Keratinocyte (primary cell): ENCODE data around the gene KDR. TPM values are rescaled to one million over a fixed set of nuclear protein-coding genes. Genes with fewer than 3 reads are reported as not detected.

Source experiments
- DNase-seq: peaks from one replicate; pipeline ENCODE4 v3.0.0-alpha.2; 2011; ENCODE audit warnings: low read depth, missing footprints, low spot score
- FAIRE-seq: peaks from 2 replicates; lab custom pipeline; 2011; peaks lifted over from hg19 to GRCh38; lab: Jason Lieb, UNC
- H2AFZ ChIP-seq: 2 replicates; pipeline ENCODE4 v1.6.0; 2012; ENCODE audit warnings: low read length, control low read depth, inconsistent platforms; ENCODE audit not compliant: control insufficient read depth
- H3K27ac ChIP-seq: 2 replicates; pipeline ENCODE4 v1.5.1; 2011; ENCODE audit warnings: low read length; ENCODE audit not compliant: control insufficient read depth, insufficient read depth
- H3K27me3 ChIP-seq: 3 replicates; pipeline ENCODE4 v1.6.0; 2011; ENCODE audit warnings: low read length; ENCODE audit not compliant: control insufficient read depth, insufficient read depth; ENCODE audit errors: extremely low read depth
- H3K36me3 ChIP-seq, 2 experiments: 2 replicates in 1 of 2; 3 replicates in 1 of 2; pipeline ENCODE4 v1.5.1; 2011; ENCODE audit warnings: low read length in 2 of 2, mild to moderate bottlenecking in 1 of 2; ENCODE audit not compliant: control insufficient read depth in 2 of 2, insufficient read depth in 2 of 2; ENCODE audit errors: extremely low read depth in 1 of 2
- H3K4me1 ChIP-seq: 3 replicates; pipeline ENCODE4 v1.5.1; 2011; ENCODE audit warnings: low read length; ENCODE audit not compliant: control insufficient read depth, insufficient read depth; ENCODE audit errors: extremely low read depth
- H3K4me2 ChIP-seq: 3 replicates; pipeline ENCODE4 v1.6.0; 2011; ENCODE audit warnings: low read depth, low read length; ENCODE audit not compliant: control insufficient read depth, insufficient read depth; ENCODE audit errors: extremely low read depth
- H3K4me3 ChIP-seq, 3 experiments: fragments of 200-600 bp in 1 of 3; sonication (generic) in 1 of 3; 2 replicates in 2 of 3; 3 replicates in 1 of 3; pipeline ENCODE4 v1.5.1; 2011 to 2016; ENCODE audit warnings: low read length in 3 of 3, mild to moderate bottlenecking in 3 of 3, control low read depth in 2 of 3, inconsistent platforms in 1 of 3, low read depth in 1 of 3, mixed read lengths in 1 of 3, mixed run types in 1 of 3, moderate library complexity in 1 of 3; ENCODE audit not compliant: control insufficient read depth in 2 of 3, insufficient read depth in 2 of 3; ENCODE audit errors: extremely low read depth in 1 of 3
- H3K79me2 ChIP-seq: 2 replicates; pipeline ENCODE4 v1.6.0; 2012; ENCODE audit warnings: low read length; ENCODE audit not compliant: control insufficient read depth, insufficient read depth
- H3K9ac ChIP-seq: 3 replicates; pipeline ENCODE4 v1.6.0; 2011; ENCODE audit warnings: low read length; ENCODE audit not compliant: control insufficient read depth, insufficient read depth; ENCODE audit errors: extremely low read depth
- H3K9me1 ChIP-seq: 3 replicates; pipeline ENCODE4 v1.6.0; 2011; ENCODE audit warnings: low read length; ENCODE audit not compliant: control insufficient read depth, insufficient read depth; ENCODE audit errors: extremely low read depth
- H3K9me3 ChIP-seq: 2 replicates; pipeline ENCODE4 v1.5.1; 2012; ENCODE audit warnings: low read depth, low read length; ENCODE audit not compliant: control insufficient read depth
- H4K20me1 ChIP-seq: 3 replicates; pipeline ENCODE4 v1.6.0; 2011; ENCODE audit warnings: low read length; ENCODE audit not compliant: control insufficient read depth, insufficient read depth; ENCODE audit errors: extremely low read depth
- EZH2 ChIP-seq: IDR thresholded peaks from one replicate; pipeline ENCODE4 v1.6.1; 2012; ENCODE audit warnings: inconsistent platforms, mild to moderate bottlenecking, low read length, moderate library complexity
- dilution Hi-C: fragments of 300-500 bp; cut with MboI; formaldehyde crosslinking; loops from one replicate; pipeline ENCODE4 v1.7.0; 2020; ENCODE audit warnings: low sequenced_read_pairs; ENCODE audit not compliant: extremely low pct_ligation_motif_present
- polyA plus RNA-seq, 5 experiments: library from polyadenylated mRNA; depleted of rRNA in 3 of 5; stranded (reverse) in 3 of 5; stranded (forward) in 1 of 5; unstranded in 1 of 5; fragments of >200 nt; gene quantifications; 1 replicate in 1 of 5; 2 replicates in 3 of 5; 3 replicates in 1 of 5; pipeline versions ENCODE4 v1.2.1 to v1.2.3, GENCODE V29; 2011 to 2012; ENCODE audit warnings: missing spikeins in 2 of 5, low read depth in 1 of 5, low replicate concordance in 1 of 5
- TF ChIP-seq, protein P1 (sequence below), 3 experiments: IDR thresholded peaks in 1 of 3; conservative IDR thresholded peaks in 1 of 3; optimal IDR thresholded peaks in 1 of 3; 2 replicates in 2 of 3; 3 replicates in 1 of 3; pipeline versions ENCODE3 to v1.5.1; 2011; ENCODE audit warnings: low read length in 3 of 3, mild to moderate bottlenecking in 3 of 3, moderate library complexity in 2 of 3, control low read depth in 1 of 3, inconsistent platforms in 1 of 3; ENCODE audit not compliant: insufficient read depth in 2 of 3; ENCODE audit errors: extremely low read depth in 1 of 3

The KDR gene
- polyA plus RNA-seq, 1 donor (not counting 4 experiments of a cell fraction or from before 2014, with no cell fraction given), result not detected

DNA sequence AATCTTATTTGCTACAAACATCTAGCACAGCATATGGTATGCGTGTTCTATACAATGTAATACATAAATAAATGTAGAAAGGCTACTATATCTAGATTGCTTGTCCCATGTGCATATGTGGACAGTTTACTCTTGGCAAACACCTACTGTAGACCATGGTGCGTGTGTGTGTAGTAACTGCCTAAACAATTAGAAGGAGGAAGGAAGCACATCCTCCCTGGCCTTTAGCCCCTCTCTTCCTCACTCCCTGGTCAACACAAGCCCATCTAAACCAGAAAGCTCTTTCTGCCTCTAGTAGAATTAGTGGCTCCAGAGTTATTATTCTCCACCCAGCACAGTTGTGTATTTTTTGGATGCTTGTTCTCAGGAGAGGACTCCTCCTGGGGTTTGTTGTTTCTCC, 73.9 kb downstream of the KDR start:
- dilution Hi-C loops, result no loop called here
- no peak overlapping the region for H3K4me3 ChIP-seq
- no peaks in the 10 kb centered on the region for H3K36me3 ChIP-seq
- no peak for FAIRE-seq
- no peaks in the 10 kb centered on the region for H3K79me2 ChIP-seq
- H3K4me1 ChIP-seq, result no peaks in the 10 kb centered on the region
- TF ChIP-seq EZH2, result no peak
- TF ChIP-seq, protein P1, sequence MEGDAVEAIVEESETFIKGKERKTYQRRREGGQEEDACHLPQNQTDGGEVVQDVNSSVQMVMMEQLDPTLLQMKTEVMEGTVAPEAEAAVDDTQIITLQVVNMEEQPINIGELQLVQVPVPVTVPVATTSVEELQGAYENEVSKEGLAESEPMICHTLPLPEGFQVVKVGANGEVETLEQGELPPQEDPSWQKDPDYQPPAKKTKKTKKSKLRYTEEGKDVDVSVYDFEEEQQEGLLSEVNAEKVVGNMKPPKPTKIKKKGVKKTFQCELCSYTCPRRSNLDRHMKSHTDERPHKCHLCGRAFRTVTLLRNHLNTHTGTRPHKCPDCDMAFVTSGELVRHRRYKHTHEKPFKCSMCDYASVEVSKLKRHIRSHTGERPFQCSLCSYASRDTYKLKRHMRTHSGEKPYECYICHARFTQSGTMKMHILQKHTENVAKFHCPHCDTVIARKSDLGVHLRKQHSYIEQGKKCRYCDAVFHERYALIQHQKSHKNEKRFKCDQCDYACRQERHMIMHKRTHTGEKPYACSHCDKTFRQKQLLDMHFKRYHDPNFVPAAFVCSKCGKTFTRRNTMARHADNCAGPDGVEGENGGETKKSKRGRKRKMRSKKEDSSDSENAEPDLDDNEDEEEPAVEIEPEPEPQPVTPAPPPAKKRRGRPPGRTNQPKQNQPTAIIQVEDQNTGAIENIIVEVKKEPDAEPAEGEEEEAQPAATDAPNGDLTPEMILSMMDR (optimal IDR thresholded peaks at IDR 0.05 in 1 of 3, IDR thresholded peaks at IDR 0.05 in 1 of 3, conservative IDR thresholded peaks at IDR 0.05 in 1 of 3; ENCODE audit: extremely low read depth in 1 of 3, insufficient read depth in 2 of 3, low read length in 3 of 3), result no peak
- no peak overlapping the region for H3K9ac ChIP-seq
- no peaks in the 10 kb centered on the region for H4K20me1 ChIP-seq
- no peaks in the 10 kb centered on the region for H3K9me3 ChIP-seq
- no peak overlapping the region for H2AFZ ChIP-seq
- H3K4me2 ChIP-seq, result no peak overlapping the region
- no peak overlapping the region for H3K27ac ChIP-seq
- DNase-seq, result no peak
- no peaks in the 10 kb centered on the region for H3K27me3 ChIP-seq
- H3K9me1 ChIP-seq, result no peaks in the 10 kb centered on the region

DNA sequence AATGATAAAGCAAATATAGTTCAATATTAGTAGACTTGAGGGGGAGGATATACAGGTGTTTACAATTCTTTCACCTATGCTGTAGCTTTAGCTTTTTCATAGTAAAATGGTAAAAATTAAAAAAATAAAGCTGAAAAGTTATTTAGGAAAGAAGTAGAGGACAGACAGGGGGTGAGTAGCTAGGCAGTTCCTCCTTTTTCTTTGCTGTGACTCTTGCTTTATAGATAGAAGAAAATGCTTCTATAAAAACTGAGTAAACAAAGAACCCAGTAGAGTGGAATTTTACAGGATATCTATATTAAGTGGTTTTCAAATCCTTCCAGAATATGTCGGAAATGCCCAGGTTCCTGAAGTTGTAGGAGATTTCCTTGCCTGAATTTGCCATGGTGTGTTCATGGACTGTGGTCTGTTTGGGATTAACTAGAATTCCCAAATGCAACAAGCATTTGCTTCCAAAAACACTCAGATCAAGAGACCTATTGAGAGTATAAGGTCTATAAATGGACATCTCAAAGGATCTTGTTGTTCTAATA, 74.9 kb downstream of the KDR start:
- Histone ChIP-seq H3K79me2 (no peaks in the 10 kb centered on the region), H3K9me1 (no peaks in the 10 kb centered on the region), H3K27me3 (no peaks in the 10 kb centered on the region), H3K9me3 (no peaks in the 10 kb centered on the region), H4K20me1 (no peaks in the 10 kb centered on the region), H3K9ac (no peak overlapping the region), H3K36me3 (no peaks in the 10 kb centered on the region), H3K4me2 (no peak overlapping the region), H3K4me1 (no peaks in the 10 kb centered on the region), H2AFZ (no peak overlapping the region), H3K4me3 (no peak overlapping the region), H3K27ac (no peak overlapping the region)
- dilution Hi-C loops, result no loop called here
- FAIRE-seq (no peak), DNase-seq (no peak)
- no peak for TF ChIP-seq EZH2
- TF ChIP-seq, protein P1 (optimal IDR thresholded peaks at IDR 0.05 in 1 of 3, IDR thresholded peaks at IDR 0.05 in 1 of 3, conservative IDR thresholded peaks at IDR 0.05 in 1 of 3; ENCODE audit: extremely low read depth in 1 of 3, insufficient read depth in 2 of 3, low read length in 3 of 3), result no peak
